Endothelial cell of umbilical vein (primary cell): ENCODE data around the gene BDH1. TPM values are rescaled to one million over a fixed set of nuclear protein-coding genes. Genes with fewer than 3 reads are reported as not detected.

ENCODE experiments used
- BruUV-seq: library from RNA; stranded (reverse); fragments of 400-500 nt; replicated peaks from 2 replicates; lab custom pipeline; 2021; lab: Mats Ljungman, UMichigan
- CTCF ChIA-PET: fragments of 300-600, 350-600 bp; sonication (Branson Sonifier 250); formaldehyde crosslinking; loops from one replicate; lab custom pipeline; 2021; ENCODE audit warnings: antibody characterized with exemption, inconsistent platforms; lab: Charles Lee
- POLR2A ChIA-PET: fragments of 300-600, 350-600 bp; sonication (Branson Sonifier 250); formaldehyde crosslinking; loops from one replicate; lab custom pipeline; 2021; ENCODE audit warnings: antibody characterized with exemption, inconsistent platforms; lab: Charles Lee
- DNase-seq: peaks from one replicate; pipeline ENCODE4 v3.0.0-alpha.2; 2011; ENCODE audit warnings: low read depth, low spot score
- FAIRE-seq: peaks from 2 replicates; lab custom pipeline; 2011; peaks lifted over from hg19 to GRCh38; lab: Jason Lieb, UNC
- H2AFZ ChIP-seq: 2 replicates; pipeline ENCODE4 v1.6.0; 2012; ENCODE audit warnings: low read depth, low read length, control low read depth, inconsistent platforms
- H3K27ac ChIP-seq: 2 replicates; pipeline ENCODE4 v1.5.1; 2011; ENCODE audit warnings: low read depth, mild to moderate bottlenecking, control low read depth, low read length, moderate library complexity; ENCODE audit not compliant: insufficient read depth
- H3K27me3 ChIP-seq, 2 experiments: 2 replicates each; pipeline versions ENCODE4 v1.6.0 to v1.6.1; 2011; ENCODE audit warnings: low read length in 2 of 2, mixed read lengths in 1 of 2; ENCODE audit not compliant: control insufficient read depth in 2 of 2, insufficient read depth in 2 of 2
- H3K36me3 ChIP-seq, 2 experiments: 2 replicates in 1 of 2; 3 replicates in 1 of 2; pipeline ENCODE4 v1.5.1; 2011; ENCODE audit warnings: low read length in 2 of 2, mild to moderate bottlenecking in 1 of 2, moderate library complexity in 1 of 2; ENCODE audit not compliant: control insufficient read depth in 2 of 2, insufficient read depth in 2 of 2; ENCODE audit errors: extremely low read depth in 1 of 2
- H3K4me1 ChIP-seq: 3 replicates; pipeline ENCODE4 v1.5.1; 2011; ENCODE audit warnings: mild to moderate bottlenecking, low read length; ENCODE audit not compliant: control insufficient read depth, insufficient read depth; ENCODE audit errors: extremely low read depth
- H3K4me2 ChIP-seq: 2 replicates; pipeline ENCODE4 v1.6.1; 2011; ENCODE audit warnings: low read length, control low read depth, mixed read lengths; ENCODE audit not compliant: insufficient read depth
- H3K4me3 ChIP-seq, 3 experiments: fragments of 200-600 bp in 1 of 3; sonication (generic), shearing (Covaris generic) in 1 of 3; replicated peaks in 1 of 3; 2 replicates each; pipeline ENCODE4 v1.5.1; 2011 to 2016; ENCODE audit warnings: control low read depth in 3 of 3, low read length in 3 of 3, mild to moderate bottlenecking in 2 of 3, inconsistent platforms in 1 of 3, low read depth in 1 of 3, moderate library complexity in 1 of 3; ENCODE audit not compliant: insufficient read depth in 1 of 3
- H3K79me2 ChIP-seq: 2 replicates; pipeline ENCODE4 v1.6.0; 2012; ENCODE audit warnings: low read length, inconsistent platforms; ENCODE audit not compliant: control insufficient read depth, insufficient read depth
- H3K9ac ChIP-seq: replicated peaks from 2 replicates; pipeline ENCODE3; 2011; ENCODE audit warnings: low read length, control low read depth; ENCODE audit not compliant: insufficient read depth; ENCODE audit errors: extremely low read depth
- H3K9me1 ChIP-seq: replicated peaks from 3 replicates; pipeline ENCODE4 v1.6.0; 2011; ENCODE audit warnings: mild to moderate bottlenecking, low read length; ENCODE audit not compliant: control insufficient read depth, insufficient read depth; ENCODE audit errors: extremely low read depth
- H3K9me3 ChIP-seq: replicated peaks from 2 replicates; pipeline ENCODE4 v1.5.1; 2012; ENCODE audit warnings: low read length, inconsistent platforms; ENCODE audit not compliant: control insufficient read depth, insufficient read depth
- H4K20me1 ChIP-seq: replicated peaks from 2 replicates; pipeline ENCODE3; 2011; ENCODE audit warnings: mild to moderate bottlenecking, low read length; ENCODE audit not compliant: control insufficient read depth, insufficient read depth; ENCODE audit errors: extremely low read depth
- CTCF ChIP-seq, 2 donors: IDR thresholded peaks; 1 replicate in 1 of 2; 2 replicates in 1 of 2; pipeline ENCODE4 v1.5.1; 2011; ENCODE audit warnings: low read length in 2 of 2, mild to moderate bottlenecking in 2 of 2, moderate library complexity in 2 of 2, control low read depth in 1 of 2, inconsistent platforms in 1 of 2, low read depth in 1 of 2; ENCODE audit not compliant: insufficient read depth in 1 of 2; ENCODE audit errors: extremely low read depth in 1 of 2
- EZH2 ChIP-seq: IDR thresholded peaks from 2 replicates; pipeline ENCODE4 v1.6.1; 2012; ENCODE audit warnings: borderline replicate concordance, low read depth, mild to moderate bottlenecking, moderate library complexity, low read length, inconsistent platforms; ENCODE audit not compliant: severe bottlenecking
- FOS ChIP-seq: IDR thresholded peaks from 2 replicates; pipeline ENCODE4 v1.6.1; 2011; ENCODE audit warnings: mild to moderate bottlenecking, low read length, moderate library complexity, borderline replicate concordance; ENCODE audit not compliant: insufficient read depth
- GATA2 ChIP-seq: IDR thresholded peaks from 2 replicates; pipeline ENCODE4 v1.7.0; 2011; ENCODE audit warnings: low read depth, mild to moderate bottlenecking, moderate library complexity, mixed read lengths, low read length; ENCODE audit not compliant: insufficient read length, insufficient read depth
- JUN ChIP-seq: IDR thresholded peaks from 2 replicates; pipeline ENCODE4 v1.6.1; 2011; ENCODE audit warnings: borderline replicate concordance, low read depth; ENCODE audit not compliant: insufficient read length, insufficient read depth
- MAX ChIP-seq: IDR thresholded peaks from 2 replicates; pipeline ENCODE4 v1.6.1; 2011; ENCODE audit not compliant: insufficient read depth, insufficient read length
- MYC ChIP-seq: IDR thresholded peaks from one replicate; pipeline ENCODE4 v1.6.1; 2011; ENCODE audit warnings: mild to moderate bottlenecking, low read depth, low read length
- POLR2A ChIP-seq: IDR thresholded peaks from 2 replicates; pipeline ENCODE4 v1.6.1; 2012; ENCODE audit warnings: low read depth, mild to moderate bottlenecking, control low read depth, low read length
- POLR2AphosphoS5 ChIP-seq: IDR thresholded peaks from 2 replicates; pipeline ENCODE4 v1.6.1; 2012; ENCODE audit warnings: low read depth, mild to moderate bottlenecking, control low read depth, low read length, moderate library complexity; ENCODE audit not compliant: insufficient read depth
- dilution Hi-C: fragments of 300-500 bp; cut with MboI; formaldehyde crosslinking; loops from one replicate; pipeline ENCODE4 v1.15.0; 2019; ENCODE audit warnings: low sequenced_read_pairs; ENCODE audit not compliant: extremely low pct_ligation_motif_present
- intact Hi-C: fragments of 100-400 bp; cut with micrococcal nuclease; formaldehyde crosslinking; loops from one replicate; pipeline ENCODE4 v1.10.0; 2022
- polyA plus RNA-seq, 4 experiments: library from polyadenylated mRNA; depleted of rRNA in 3 of 4; stranded (reverse) in 3 of 4; unstranded in 1 of 4; fragments of >200 nt; gene quantifications; 2 replicates each; pipeline versions ENCODE4 v1.2.1 to v1.2.3, GENCODE V29; 2011 to 2012; ENCODE audit warnings: missing spikeins in 1 of 4
- total RNA-seq: library from RNA; stranded (reverse); gene quantifications from 2 replicates; pipeline ENCODE4 v1.2.3, GENCODE V29; 2021

The BDH1 gene
- total and polyA plus RNA-seq, 2 donors (not counting 3 experiments of a cell fraction or from before 2014, with no cell fraction given), result 6.9 to 12.2 TPM

GRCh38 chr3:197522183-197522715 is 33.5 kb downstream of the BDH1 start:
- no peaks in the 10 kb centered on the region for H3K9me1 ChIP-seq
- H3K36me3 ChIP-seq, result no peaks in the 10 kb centered on the region
- H3K9me3 ChIP-seq, result no peaks in the 10 kb centered on the region
- no peak overlapping the region for H3K9ac ChIP-seq
- intact Hi-C loops (no loop called here), dilution Hi-C loops (loop anchor here (25.0 kb wide), 1 partner anchor 260 kb away; no protein-coding TSS in a partner anchor)
- H3K79me2 ChIP-seq, result no peaks in the 10 kb centered on the region
- H3K4me3 ChIP-seq, result no peak overlapping the region
- no peak overlapping the region for H3K4me2 ChIP-seq
- no peaks in the 10 kb centered on the region for H4K20me1 ChIP-seq
- no peak overlapping the region for H3K27ac ChIP-seq
- CTCF ChIA-PET, result no interaction called here
- TF ChIP-seq JUN, result peak; percentile 17
- no peak for TF ChIP-seq MYC
- BruUV-seq, result no TSS peak
- no peaks in the 10 kb centered on the region for H3K27me3 ChIP-seq
- peaks cover 7% of the 10 kb centered on the region for H3K4me1 ChIP-seq
- FAIRE-seq (peak; percentile 74), DNase-seq (peak; percentile 81)
- H2AFZ ChIP-seq, result no peak overlapping the region
- POLR2A ChIA-PET, result no interaction called here

DNA sequence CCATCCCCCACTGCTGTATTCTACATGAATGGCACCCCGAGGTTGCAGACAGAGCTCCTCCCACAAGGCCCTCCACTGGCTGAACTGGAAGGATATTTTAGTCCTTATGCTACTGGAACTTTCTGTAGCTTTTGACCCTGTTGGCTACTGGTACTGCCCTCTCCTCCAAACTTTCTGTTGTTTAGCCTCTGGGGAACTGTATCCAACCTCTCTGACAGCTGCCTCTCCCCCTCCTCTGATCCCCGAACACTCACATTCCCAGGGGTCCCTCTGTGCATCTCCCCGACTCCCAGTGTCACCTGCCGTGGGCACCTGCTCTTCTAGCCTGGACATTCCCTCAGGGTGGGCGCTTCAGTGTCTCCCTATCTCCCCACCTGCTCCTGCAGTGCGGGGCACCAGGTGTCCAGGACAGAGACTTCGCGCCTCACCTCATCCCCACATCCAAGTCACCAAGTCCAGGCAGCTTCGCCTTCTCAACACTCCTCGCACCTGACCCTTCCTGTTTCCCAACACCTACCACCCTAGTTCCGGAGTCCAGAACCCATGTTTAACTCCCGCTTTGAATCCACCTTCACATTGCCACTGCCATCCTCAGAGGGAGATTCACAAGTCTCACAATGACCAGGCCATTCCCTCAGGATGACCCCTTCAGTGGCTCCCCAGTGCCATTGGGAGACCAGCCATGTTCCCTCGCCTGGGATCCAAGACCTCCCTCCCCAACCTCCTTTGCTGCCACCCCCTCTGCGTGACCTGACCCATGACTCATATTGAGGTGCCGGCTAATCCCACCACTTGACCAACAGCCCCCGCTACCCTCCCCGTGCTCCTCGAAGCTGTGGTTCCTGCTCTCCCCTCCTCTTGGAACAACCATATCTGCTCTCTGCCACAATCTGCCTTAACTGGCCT is 34.2 kb downstream of the BDH1 start:
- FAIRE-seq (no peak), DNase-seq (no peak)
- intact Hi-C loops, result no loop called here
- CTCF ChIA-PET, result interaction anchor here (0.9 to 1.1 kb wide), 2 partner anchors 11 to 78 kb away, joined by 3 to 4 read pairs; no protein-coding TSS in a partner anchor
- Histone ChIP-seq H3K27me3 (no peaks in the 10 kb centered on the region), H3K4me1 (peaks cover 12% of the 10 kb centered on the region), H3K4me3 (no peak overlapping the region), H3K27ac (no peak overlapping the region), H4K20me1 (no peaks in the 10 kb centered on the region), H3K9me3 (no peaks in the 10 kb centered on the region), H3K79me2 (no peaks in the 10 kb centered on the region), H3K9ac (no peak overlapping the region), H3K4me2 (no peak overlapping the region), H3K9me1 (no peaks in the 10 kb centered on the region), H2AFZ (no peak overlapping the region), H3K36me3 (no peaks in the 10 kb centered on the region)
- TF ChIP-seq MYC (no peak), POLR2AphosphoS5 (no peak), GATA2 (no peak), FOS (no peak), POLR2A (no peak), MAX (no peak), JUN (no peak), CTCF (IDR thresholded peaks at IDR 0.05; ENCODE audit: extremely low read depth in 1 of 2, insufficient read depth in 1 of 2, low read depth in 1 of 2, low read length in 2 of 2) (no peak), EZH2 (no peak)
- BruUV-seq, result no TSS peak
- dilution Hi-C loops, result loop anchor here (25.0 kb wide), 1 partner anchor 259 kb away; no protein-coding TSS in a partner anchor
- POLR2A ChIA-PET, result no interaction called here
